Fibroblast of the aortic adventitia (primary cell): ENCODE data around the gene SLC16A10. TPM values are rescaled to one million over a fixed set of nuclear protein-coding genes. Genes with fewer than 3 reads are reported as not detected.

Experiments used
- DNase-seq: peaks from one replicate; pipeline ENCODE4 v3.0.0-alpha.2; 2010; ENCODE audit warnings: low read depth
- H3K4me3 ChIP-seq: 2 replicates; pipeline ENCODE4 v1.5.1; 2011; ENCODE audit warnings: low read depth, mild to moderate bottlenecking, control low read depth, low read length, moderate library complexity
- total RNA-seq: library from RNA; depleted of rRNA; stranded (reverse); fragments of >200 nt; gene quantifications from 2 replicates; pipeline ENCODE4 v1.2.3, GENCODE V29; 2012; ENCODE audit warnings: low replicate concordance
- TF ChIP-seq, protein P1 (sequence below): IDR thresholded peaks from 2 replicates; pipeline ENCODE4 v1.5.1; 2011; ENCODE audit warnings: mild to moderate bottlenecking, low read length, control low read depth, inconsistent platforms; ENCODE audit not compliant: insufficient read depth

SLC16A10 gene
- total RNA-seq, 1 donor: not detected

DNA sequence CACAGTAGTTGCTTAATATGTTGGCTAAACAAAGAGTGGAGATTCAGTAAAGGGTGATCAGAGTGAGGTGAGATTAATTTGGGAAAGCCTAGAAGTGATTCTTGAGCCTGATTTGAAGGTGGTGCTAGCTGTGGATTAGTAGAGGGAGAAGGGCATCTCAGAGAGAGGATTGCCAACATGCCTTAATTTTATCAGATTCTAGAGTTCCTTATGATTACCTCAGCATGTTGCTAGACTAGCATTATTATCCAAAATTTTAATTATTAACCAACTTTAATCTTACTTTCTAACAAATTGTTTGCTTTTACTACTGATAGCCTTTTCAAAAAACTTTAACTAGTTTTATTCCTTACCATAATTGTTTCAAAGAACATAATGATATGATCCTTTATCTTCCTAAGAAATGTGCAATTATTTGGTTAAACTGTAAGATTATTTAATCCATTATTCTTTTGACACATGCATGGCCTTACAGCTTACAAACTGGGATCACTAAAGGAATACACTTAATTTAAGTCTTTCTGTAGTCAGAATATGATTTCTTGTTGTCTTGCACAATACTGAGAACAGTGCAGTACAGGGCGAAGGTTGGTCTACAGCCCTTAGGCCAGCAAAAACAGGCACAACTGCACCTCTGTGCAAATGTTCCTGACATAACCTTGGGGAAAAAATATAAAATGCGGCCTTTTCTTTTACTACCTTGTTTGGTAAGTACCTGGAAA lies 88.9 kb downstream of the SLC16A10 start:
- TF ChIP-seq, protein P1, sequence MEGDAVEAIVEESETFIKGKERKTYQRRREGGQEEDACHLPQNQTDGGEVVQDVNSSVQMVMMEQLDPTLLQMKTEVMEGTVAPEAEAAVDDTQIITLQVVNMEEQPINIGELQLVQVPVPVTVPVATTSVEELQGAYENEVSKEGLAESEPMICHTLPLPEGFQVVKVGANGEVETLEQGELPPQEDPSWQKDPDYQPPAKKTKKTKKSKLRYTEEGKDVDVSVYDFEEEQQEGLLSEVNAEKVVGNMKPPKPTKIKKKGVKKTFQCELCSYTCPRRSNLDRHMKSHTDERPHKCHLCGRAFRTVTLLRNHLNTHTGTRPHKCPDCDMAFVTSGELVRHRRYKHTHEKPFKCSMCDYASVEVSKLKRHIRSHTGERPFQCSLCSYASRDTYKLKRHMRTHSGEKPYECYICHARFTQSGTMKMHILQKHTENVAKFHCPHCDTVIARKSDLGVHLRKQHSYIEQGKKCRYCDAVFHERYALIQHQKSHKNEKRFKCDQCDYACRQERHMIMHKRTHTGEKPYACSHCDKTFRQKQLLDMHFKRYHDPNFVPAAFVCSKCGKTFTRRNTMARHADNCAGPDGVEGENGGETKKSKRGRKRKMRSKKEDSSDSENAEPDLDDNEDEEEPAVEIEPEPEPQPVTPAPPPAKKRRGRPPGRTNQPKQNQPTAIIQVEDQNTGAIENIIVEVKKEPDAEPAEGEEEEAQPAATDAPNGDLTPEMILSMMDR: no peak
- H3K4me3 ChIP-seq: no peak overlapping the region
- no peak for DNase-seq

DNA sequence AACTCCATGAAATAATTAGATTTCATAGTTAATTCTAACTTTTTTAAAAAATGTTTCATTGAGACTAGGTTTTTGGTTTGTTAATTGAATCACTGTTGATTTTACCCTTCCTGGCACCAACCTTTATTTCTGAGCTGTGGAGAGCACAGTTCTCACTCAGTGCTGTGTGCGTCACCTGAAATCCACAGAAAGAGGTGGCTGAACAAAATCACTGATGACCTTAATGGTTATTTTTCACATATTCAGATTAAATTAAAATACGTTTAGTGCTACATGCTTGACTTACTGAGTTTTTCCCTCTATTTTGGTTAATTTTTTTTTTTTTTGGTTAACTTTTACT lies 89.4 kb downstream of the SLC16A10 start:
- no peak overlapping the region for H3K4me3 ChIP-seq
- TF ChIP-seq, protein P1: no peak

DNA sequence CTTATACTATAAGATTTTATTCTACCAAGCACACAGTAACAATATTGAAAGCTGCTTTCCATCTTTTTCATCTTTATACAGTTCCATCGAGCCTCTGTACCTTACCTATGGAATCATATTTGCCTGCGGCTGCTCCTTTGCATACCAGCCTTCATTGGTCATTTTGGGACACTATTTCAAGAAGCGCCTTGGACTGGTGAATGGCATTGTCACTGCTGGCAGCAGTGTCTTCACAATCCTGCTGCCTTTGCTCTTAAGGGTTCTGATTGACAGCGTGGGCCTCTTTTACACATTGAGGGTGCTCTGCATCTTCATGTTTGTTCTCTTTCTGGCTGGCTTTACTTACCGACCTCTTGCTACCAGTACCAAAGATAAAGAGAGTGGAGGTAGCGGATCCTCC lies 89.8 kb downstream of the SLC16A10 start:
- no peak for DNase-seq
- TF ChIP-seq, protein P1: no peak
- no peak overlapping the region for H3K4me3 ChIP-seq

More for the DNA sequence above, 89.4 kb downstream of the SLC16A10 start:
- no peak for DNase-seq

DNA sequence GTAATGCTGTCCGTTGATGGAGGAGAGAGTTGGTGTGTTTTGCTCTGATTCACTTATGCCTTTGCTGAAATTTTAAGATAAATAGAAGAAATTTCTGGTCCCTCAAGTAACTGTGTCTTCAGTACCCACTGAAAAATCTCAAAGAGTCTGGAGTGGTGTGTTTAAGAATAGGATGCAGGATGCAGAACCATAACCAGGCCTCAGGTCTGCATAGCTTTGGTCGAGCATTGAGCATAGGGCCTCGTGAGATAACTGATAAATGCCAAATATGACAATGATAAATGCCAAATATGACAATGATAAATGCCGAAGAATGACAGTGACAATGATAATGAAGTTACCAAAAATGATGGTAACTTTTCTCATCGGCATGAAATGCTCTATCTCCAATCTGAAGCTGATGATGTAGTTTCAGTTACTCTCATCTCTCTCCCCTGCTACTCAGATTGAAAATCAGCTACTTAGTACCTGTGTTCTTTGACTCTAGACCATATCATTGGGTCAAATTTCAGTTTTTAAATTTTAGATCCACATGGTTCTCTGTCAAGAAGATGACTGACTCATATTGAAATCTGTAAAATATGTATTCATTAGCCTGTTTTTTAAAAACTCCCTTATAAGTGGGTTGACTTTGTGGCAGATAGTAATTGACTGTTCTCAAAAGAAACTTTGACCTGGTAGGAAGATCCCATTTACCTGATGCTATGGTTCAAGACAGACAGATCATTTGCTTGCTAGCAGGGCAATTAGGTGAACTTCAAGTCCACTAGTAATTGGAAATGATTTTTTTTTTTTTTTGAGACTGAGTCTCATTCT lies 96.6 kb downstream of the SLC16A10 start:
- DNase-seq: no peak
- TF ChIP-seq, protein P1: no peak
- no peak overlapping the region for H3K4me3 ChIP-seq

DNA sequence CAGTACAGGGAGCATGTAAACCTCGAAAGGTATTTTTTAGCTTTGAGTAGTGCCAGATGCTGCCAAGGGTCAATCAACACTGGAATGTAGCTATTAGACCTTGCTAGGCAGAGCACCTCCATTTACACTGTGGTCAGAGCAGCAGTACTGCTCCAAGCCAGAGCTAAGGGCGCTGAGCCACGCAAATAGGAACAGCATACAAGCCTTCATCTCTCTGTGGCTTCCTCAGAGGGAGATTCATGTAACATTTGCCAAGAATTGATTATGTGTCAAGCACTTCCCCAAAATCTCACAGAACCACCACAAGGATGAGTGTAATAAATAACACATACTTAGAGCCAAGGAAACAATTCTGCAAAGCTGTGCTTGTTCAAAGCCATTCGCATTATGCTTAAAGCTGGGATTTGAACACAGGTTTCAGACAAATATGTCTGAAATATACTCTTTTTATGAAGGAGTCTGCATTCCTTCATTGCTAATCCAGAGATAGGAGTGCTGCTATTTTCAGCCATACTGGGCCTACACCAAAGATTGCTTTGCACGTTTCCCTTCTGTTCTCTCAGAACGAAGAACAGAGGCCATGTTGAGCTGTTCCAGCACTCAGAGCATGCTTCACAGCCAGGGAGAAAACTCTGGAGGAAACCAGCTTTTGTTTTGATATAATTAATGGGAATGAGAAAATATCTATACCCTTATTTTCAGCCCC lies 97.7 kb downstream of the SLC16A10 start:
- TF ChIP-seq, protein P1: no peak
- no peak overlapping the region for H3K4me3 ChIP-seq
- DNase-seq: no peak

DNA sequence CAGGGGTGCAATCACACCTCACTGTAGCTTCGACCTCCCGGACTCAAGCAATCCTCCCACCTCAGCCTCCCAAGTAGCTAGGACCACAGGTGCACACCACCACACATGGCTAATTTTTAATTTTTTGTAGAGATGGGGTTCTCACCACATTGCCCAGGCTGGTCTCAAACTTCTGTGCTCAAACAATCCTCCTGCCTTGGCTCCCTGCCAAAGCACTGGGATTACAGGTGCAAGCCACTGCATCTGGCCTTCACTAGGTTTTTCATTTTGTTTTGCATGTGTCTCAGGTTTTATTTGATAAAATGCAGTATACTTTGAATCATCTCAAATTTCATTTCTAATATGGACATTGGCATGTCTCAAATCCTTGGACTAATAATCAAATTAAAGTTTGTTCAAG lies 98.7 kb downstream of the SLC16A10 start:
- H3K4me3 ChIP-seq: no peak overlapping the region
- TF ChIP-seq, protein P1: no peak
- no peak for DNase-seq
